ENCODE results near the gene AGBL5.

GRCh38 chr2:27080603-27080936 is 29.1 kb downstream of the AGBL5 start:
- TF ChIP-seq MYC (IDR thresholded peaks at IDR 0.05; ENCODE audit: low read depth, low read length) (no peak), MYC (CRISPR knock-in tag; IDR thresholded peaks at IDR 0.05; ENCODE audit: borderline replicate concordance, low read depth) (no peak), JUNB (CRISPR knock-in tag; conservative IDR thresholded peaks at IDR 0.05) (no peak), ZNF280B (CRISPR knock-in tag; IDR thresholded peaks at IDR 0.05) (no peak), ZNF24 (IDR thresholded peaks at IDR 0.05) (no peak), DPF2 (IDR thresholded peaks at IDR 0.05) (no peak), KDM2B (CRISPR knock-in tag; IDR thresholded peaks at IDR 0.05) (no peak), IRF2 (CRISPR knock-in tag; IDR thresholded peaks at IDR 0.05) (no peak), FOXP4 (CRISPR knock-in tag; IDR thresholded peaks at IDR 0.05; ENCODE audit: borderline replicate concordance) (no peak), ZBTB1 (CRISPR knock-in tag; IDR thresholded peaks at IDR 0.05; ENCODE audit: borderline replicate concordance, low read depth) (no peak), VEZF1 (CRISPR knock-in tag; IDR thresholded peaks at IDR 0.05) (no peak), HMGXB4 (CRISPR knock-in tag; IDR thresholded peaks at IDR 0.05) (no peak)
